Activated CD8-positive, alpha-beta memory T cell treated with anti-CD3 and anti-CD28 coated beads, Interleukin-2, amount 50 U/mL, for 24 hours (primary cell): ENCODE data around the gene TMPRSS4.

Experiments
- DNase-seq: peaks from one replicate; pipeline ENCODE4 v3.0.0-alpha.2; 2020; ENCODE audit errors: extremely low read depth

Gene TMPRSS4

DNA sequence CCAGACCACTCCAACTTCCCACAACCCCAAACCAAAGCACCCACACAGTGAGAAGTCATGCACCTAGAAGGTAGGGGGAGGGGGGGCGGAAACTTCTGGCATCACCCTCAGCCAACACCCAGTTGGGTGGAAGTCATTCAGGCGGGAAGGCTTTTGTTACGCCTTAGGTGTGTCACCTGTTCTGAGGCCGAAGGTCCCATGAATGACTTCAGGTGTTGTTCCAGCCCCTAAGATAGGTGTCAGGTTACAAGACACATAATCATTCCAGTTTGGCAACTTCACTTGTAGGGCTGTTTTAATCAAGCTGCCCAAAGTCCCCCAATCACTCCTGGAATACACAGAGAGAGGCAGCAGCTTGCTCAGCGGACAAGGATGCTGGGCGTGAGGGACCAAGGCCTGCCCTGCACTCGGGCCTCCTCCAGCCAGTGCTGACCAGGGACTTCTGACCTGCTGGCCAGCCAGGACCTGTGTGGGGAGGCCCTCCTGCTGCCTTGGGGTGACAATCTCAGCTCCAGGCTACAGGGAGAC, at the start of gene TMPRSS4:
TMPRSS4 (plus strand) TSS at position 325 of the 528 bp plus-strand sequence. CDS start 225 bp downstream, outside the sequence.
- no peak for DNase-seq

DNA sequence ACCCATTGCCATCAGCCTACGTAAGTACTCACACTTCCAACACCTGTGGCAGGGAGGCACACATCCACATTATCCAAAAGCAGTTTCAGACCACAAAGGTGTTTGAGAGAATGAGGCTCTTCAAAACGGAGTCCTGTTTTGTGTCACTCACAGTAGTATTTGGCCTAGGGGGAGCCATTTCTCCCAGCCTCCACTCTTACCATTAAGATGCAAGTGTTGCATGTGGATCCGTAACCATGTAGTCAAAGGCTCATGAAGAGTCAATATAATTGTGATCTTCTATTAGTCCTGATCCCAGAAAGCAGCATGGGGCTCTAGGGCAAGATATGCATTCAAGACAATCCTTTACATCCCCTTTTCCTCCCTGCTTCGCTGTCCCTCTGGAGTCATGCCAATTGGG, 49.2 kb upstream of the TMPRSS4 start:
- DNase-seq, result no peak

GRCh38 chr11:118028626-118029025, 48.3 kb upstream of the TMPRSS4 start:
- DNase-seq, result no peak

- DNase-seq, result no peak
Observed at GRCh38 chr11:118033443-118033842, 43.4 kb upstream of the TMPRSS4 start.

DNA sequence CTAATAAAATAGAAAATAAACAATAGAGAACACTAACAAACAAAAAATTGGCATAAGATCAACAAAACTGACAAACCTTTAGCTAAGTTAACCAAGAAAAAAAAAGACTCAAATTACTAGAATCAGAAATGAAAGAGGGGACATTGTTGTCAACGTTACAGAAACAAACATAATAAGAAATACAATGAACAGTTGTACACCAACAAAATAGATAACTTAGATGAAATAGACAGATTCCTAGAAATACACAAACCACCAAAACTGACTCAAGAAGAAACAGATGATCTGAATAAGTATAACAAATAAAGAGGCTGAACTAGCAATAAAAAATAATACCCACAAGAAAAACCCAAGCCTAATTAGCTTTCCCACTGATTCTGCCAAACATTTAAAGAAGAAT, 34.7 kb upstream of the TMPRSS4 start:
- no peak for DNase-seq

GRCh38 chr11:118042796-118043195, 34.1 kb upstream of the TMPRSS4 start:
- DNase-seq, result no peak

DNA sequence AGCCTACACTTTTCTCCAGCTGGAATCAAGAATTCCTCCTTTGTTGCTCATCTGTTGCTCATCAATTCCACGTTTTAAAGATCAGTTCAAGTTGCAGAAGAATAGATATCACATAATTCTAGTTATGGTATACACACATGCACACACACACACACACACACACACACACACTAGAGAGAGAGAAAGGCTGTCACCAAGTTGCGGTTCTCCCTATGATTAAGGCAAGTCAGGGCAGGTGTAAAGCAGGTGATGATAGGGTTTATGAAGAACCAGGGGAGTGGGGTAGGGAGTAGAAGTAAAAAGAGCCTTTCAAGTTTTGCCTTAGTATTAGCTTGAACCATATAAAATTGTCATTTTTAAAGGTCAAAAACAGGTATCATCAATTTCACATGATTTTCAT, 31.7 kb upstream of the TMPRSS4 start:
- no peak for DNase-seq

GRCh38 chr11:118046051-118046963, 30.6 kb upstream of the TMPRSS4 start:
- no peak for DNase-seq

- no peak for DNase-seq
Observed at GRCh38 chr11:118046964-118047700, 29.7 kb upstream of the TMPRSS4 start.

DNA sequence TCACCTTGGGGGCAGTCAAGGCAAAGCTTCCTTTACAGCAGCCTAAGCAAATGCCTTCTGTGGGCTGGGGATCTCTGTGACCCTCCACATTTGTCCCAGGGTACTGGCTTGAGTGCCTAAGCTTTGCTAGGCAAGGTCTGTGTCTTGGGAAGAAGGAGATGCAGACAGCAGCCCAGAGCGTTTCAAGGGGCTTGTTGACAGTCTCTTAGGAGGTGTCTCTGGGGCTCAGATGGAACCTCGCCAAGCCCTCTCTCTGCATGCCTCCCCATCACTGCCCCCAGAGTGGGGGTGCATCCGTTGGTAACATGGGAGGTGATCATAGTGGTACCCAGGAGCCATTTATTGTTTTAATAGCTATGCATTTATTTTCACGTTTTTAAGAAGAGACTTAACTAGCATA, 29.1 kb upstream of the TMPRSS4 start:
- no peak for DNase-seq

GRCh38 chr11:118048472-118049370, 28.2 kb upstream of the TMPRSS4 start:
- no peak for DNase-seq

GRCh38 chr11:118049771-118050170, 27.1 kb upstream of the TMPRSS4 start:
- DNase-seq, result no peak

- no peak for DNase-seq
Observed at GRCh38 chr11:118050208-118050891, 26.5 kb upstream of the TMPRSS4 start.

GRCh38 chr11:118051136-118051610, 25.7 kb upstream of the TMPRSS4 start:
- no peak for DNase-seq

- peak; percentile 26 for DNase-seq
Observed at GRCh38 chr11:118051611-118052461, 25.0 kb upstream of the TMPRSS4 start.

- DNase-seq, result no peak
Observed at GRCh38 chr11:118052581-118053206, 24.2 kb upstream of the TMPRSS4 start.

GRCh38 chr11:118054712-118055640, 21.9 kb upstream of the TMPRSS4 start:
- DNase-seq, result no peak

DNA sequence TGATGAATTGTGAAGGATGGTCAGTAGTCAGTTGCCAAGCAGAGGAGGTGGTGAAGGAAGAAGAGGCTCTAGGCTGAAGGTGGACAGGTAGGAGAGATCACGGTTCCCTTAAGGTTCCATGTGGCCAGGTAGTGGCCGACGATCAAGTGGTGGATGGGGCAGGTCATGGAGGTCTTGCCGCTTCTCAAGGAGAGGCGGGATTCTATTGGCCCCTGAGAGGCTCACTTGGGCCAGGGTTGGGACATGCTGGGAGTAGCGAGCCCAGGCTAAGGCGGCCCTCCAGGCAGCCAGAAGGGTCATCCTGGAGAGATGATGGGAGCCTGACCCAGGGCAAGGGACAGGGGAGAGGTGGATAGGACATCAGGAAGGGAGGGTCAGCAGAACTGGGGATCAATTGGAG, 20.9 kb upstream of the TMPRSS4 start:
- DNase-seq, result no peak
